RWPE1 (cell line): ENCODE measurements around the gene HDAC4.

Experiments used
- CTCF ChIA-PET: fragments of 350-600 bp; sonication (Branson Sonifier 250); formaldehyde crosslinking; extraction: SDS; loops from one replicate; lab custom pipeline; 2021; lab: Yijun Ruan, JAX
- POLR2A ChIA-PET: fragments of 400-600 bp; formaldehyde crosslinking; extraction: SDS; loops from one replicate; lab custom pipeline; 2020; ENCODE audit warnings: antibody characterized with exemption; ENCODE audit not compliant: low non-redundant PET; lab: Yijun Ruan, JAX
- DNase-seq: peaks from one replicate; pipeline ENCODE4 v3.0.0; 2012; ENCODE audit warnings: low spot score
- H3K27ac ChIP-seq: fragments of 450-650 bp; 2 replicates; pipeline ENCODE4 v1.5.1; 2017
- CTCF ChIP-seq: fragments of 450-650 bp; conservative IDR thresholded peaks from 2 replicates; pipeline ENCODE4 v1.5.1; 2017; ENCODE audit warnings: low read depth, mild to moderate bottlenecking

The HDAC4 gene

GRCh38 chr2:239008004-239008403 lies 392.8 kb downstream of the HDAC4 start:
- no peak for TF ChIP-seq CTCF
- no peak overlapping the region for H3K27ac ChIP-seq
- ChIA-PET CTCF (no interaction called here), POLR2A (no interaction called here)
- no peak for DNase-seq

GRCh38 chr2:239006622-239007285 lies 394.1 kb downstream of the HDAC4 start:
- ChIA-PET POLR2A (no interaction called here), CTCF (no interaction called here)
- H3K27ac ChIP-seq: no peak overlapping the region
- DNase-seq: peak; percentile 77
- no peak for TF ChIP-seq CTCF

GRCh38 chr2:239005586-239005985 lies 395.2 kb downstream of the HDAC4 start:
- ChIA-PET POLR2A (no interaction called here), CTCF (interaction anchor here (0.7 kb wide), 1 partner anchor 221 kb away, joined by 5 read pairs; no protein-coding TSS in a partner anchor)
- no peak overlapping the region for H3K27ac ChIP-seq
- no peak for DNase-seq
- TF ChIP-seq CTCF: no peak

GRCh38 chr2:239004274-239005015 lies 396.4 kb downstream of the HDAC4 start:
- no peak for DNase-seq
- ChIA-PET POLR2A (no interaction called here), CTCF (interaction anchor here (0.6 kb wide), 1 partner anchor 575 kb away, joined by 3 read pairs; no protein-coding TSS in a partner anchor)
- H3K27ac ChIP-seq: no peak overlapping the region
- no peak for TF ChIP-seq CTCF

GRCh38 chr2:239003624-239004273 lies 397.1 kb downstream of the HDAC4 start:
- CTCF ChIA-PET: interaction anchor here (0.6 kb wide), 1 partner anchor 148 kb away, joined by 4 read pairs; no protein-coding TSS in a partner anchor
- DNase-seq: no peak
- POLR2A ChIA-PET: no interaction called here
- H3K27ac ChIP-seq: peak overlapping the region; percentile 36; the same call in 1 of the 2 replicates
- TF ChIP-seq CTCF: no peak

GRCh38 chr2:239002954-239003623 lies 397.7 kb downstream of the HDAC4 start:
- ChIA-PET POLR2A (no interaction called here), CTCF (interaction anchor here (0.6 kb wide), 2 partner anchors 148 to 311 kb away, joined by 3 to 4 read pairs; no protein-coding TSS in a partner anchor)
- peak overlapping the region; percentile 36; the same call in 1 of the 2 replicates for H3K27ac ChIP-seq
- DNase-seq: peak; percentile 18
- no peak for TF ChIP-seq CTCF
